Hepatocyte (in vitro differentiated cells): ENCODE measurements around the gene MAP3K10.

Experiments
- CTCF ChIP-seq: fragments of 200-600 bp; sonication (generic); IDR thresholded peaks from 2 replicates; pipeline ENCODE4 v1.5.1; 2016; ENCODE audit warnings: antibody characterized with exemption, mild to moderate bottlenecking; ENCODE audit not compliant: poor library complexity
- EZH2 ChIP-seq: fragments of 200-600 bp; sonication (generic); IDR thresholded peaks from 2 replicates; pipeline ENCODE4 v1.6.1; 2016; ENCODE audit warnings: antibody characterized with exemption, mild to moderate bottlenecking, borderline replicate concordance
- EZH2phosphoT487 ChIP-seq: fragments of 200-600 bp; sonication (generic); IDR thresholded peaks from one replicate; pipeline ENCODE4 v1.6.1; 2018; ENCODE audit warnings: antibody characterized with exemption, mild to moderate bottlenecking, low read depth, moderate library complexity; ENCODE audit not compliant: unreplicated experiment, severe bottlenecking

GRCh38 chr19:40155749-40156265 lies 35.4 kb upstream of the MAP3K10 start:
- TF ChIP-seq CTCF (no peak), EZH2 (no peak), EZH2phosphoT487 (no peak)
